CD14-positive monocyte (primary cell): ENCODE results near the gene LINC00632. TPM values are rescaled to one million over a fixed set of nuclear protein-coding genes. Genes with fewer than 3 reads are reported as not detected.
"Not testable (repeated sequence)": the region's sequence is repeated elsewhere in the genome, so short reads cannot be mapped to it uniquely, and the experiment has no call there.

ENCODE experiments used
- DNase-seq, 3 donors: peaks; one replicate each; pipeline ENCODE4 v3.0.0-alpha.2; 2011 to 2022
- H2AFZ ChIP-seq: 2 replicates; pipeline ENCODE4 v1.6.0; 2012; ENCODE audit warnings: mild to moderate bottlenecking, low read depth, low read length, inconsistent platforms; ENCODE audit not compliant: insufficient read depth, poor library complexity, severe bottlenecking
- H3K27ac ChIP-seq, 2 donors: 1 replicate in 1 of 2; 2 replicates in 1 of 2; pipeline ENCODE4 v1.5.1; 2012 to 2013; ENCODE audit warnings: low read length in 2 of 2, control low read depth in 1 of 2, inconsistent platforms in 1 of 2, low read depth in 1 of 2, mild to moderate bottlenecking in 1 of 2
- H3K27me3 ChIP-seq, 2 donors: one replicate each; pipeline versions ENCODE4 v1.6.0 to v1.6.1; 2011 to 2013; ENCODE audit warnings: low read length in 2 of 2; ENCODE audit not compliant: control insufficient read depth in 2 of 2, insufficient read depth in 2 of 2
- H3K36me3 ChIP-seq, 2 donors: replicated peaks in 1 of 2; 1 replicate in 1 of 2; 2 replicates in 1 of 2; pipeline versions ENCODE4 v1.5.1 to v1.6.1; 2012 to 2013; ENCODE audit warnings: low read length in 2 of 2, control low read depth in 1 of 2, inconsistent platforms in 1 of 2, mild to moderate bottlenecking in 1 of 2; ENCODE audit not compliant: insufficient read depth in 2 of 2, control insufficient read depth in 1 of 2
- H3K4me1 ChIP-seq, 2 donors: 1 replicate in 1 of 2; 2 replicates in 1 of 2; pipeline versions ENCODE4 v1.5.1 to v1.6.1; 2012 to 2013; ENCODE audit warnings: low read length in 2 of 2, control low read depth in 1 of 2, inconsistent platforms in 1 of 2, mild to moderate bottlenecking in 1 of 2, moderate library complexity in 1 of 2; ENCODE audit not compliant: insufficient read depth in 2 of 2, control insufficient read depth in 1 of 2
- H3K4me2 ChIP-seq: replicated peaks from 2 replicates; pipeline ENCODE3; 2012; ENCODE audit warnings: low read length, moderate library complexity, mild to moderate bottlenecking; ENCODE audit not compliant: poor library complexity, severe bottlenecking; ENCODE audit errors: extremely low read depth
- H3K4me3 ChIP-seq, 3 experiments: fragments of 200-600 bp in 1 of 3; sonication (generic) in 1 of 3; replicated peaks in 1 of 3; 1 replicate in 2 of 3; 2 replicates in 1 of 3; pipeline ENCODE4 v1.5.1; 2011 to 2013; ENCODE audit warnings: low read length in 3 of 3, mild to moderate bottlenecking in 3 of 3, control low read depth in 2 of 3, low read depth in 2 of 3, inconsistent platforms in 1 of 3, moderate library complexity in 1 of 3
- H3K79me2 ChIP-seq: 2 replicates; pipeline ENCODE4 v1.6.0; 2012; ENCODE audit warnings: mild to moderate bottlenecking, control low read depth, inconsistent platforms, low read length, moderate library complexity; ENCODE audit not compliant: insufficient read depth
- H3K9ac ChIP-seq: 2 replicates; pipeline ENCODE4 v1.6.0; 2017; ENCODE audit warnings: low read length, mild to moderate bottlenecking; ENCODE audit not compliant: insufficient read depth, poor library complexity, severe bottlenecking
- H3K9me3 ChIP-seq, 2 donors: replicated peaks in 1 of 2; 1 replicate in 1 of 2; 2 replicates in 1 of 2; pipeline versions ENCODE4 v1.5.1 to v1.6.1; 2012 to 2013; ENCODE audit warnings: low read length in 2 of 2, control low read depth in 1 of 2; ENCODE audit not compliant: control insufficient read depth in 1 of 2, insufficient read depth in 1 of 2
- H4K20me1 ChIP-seq: 2 replicates; pipeline ENCODE4 v1.6.0; 2012; ENCODE audit warnings: mild to moderate bottlenecking, low read length, control low read depth, moderate library complexity; ENCODE audit not compliant: insufficient read depth
- H3K27ac Mint-ChIP-seq, 7 donors: one replicate each; pipeline ENCODE4 v1.8.0; 2020; ENCODE audit warnings: mild to moderate bottlenecking in 7 of 7, mixed read lengths in 7 of 7, moderate library complexity in 6 of 7, inconsistent platforms in 2 of 7
- H3K27me3 Mint-ChIP-seq, 3 donors: one replicate each; pipeline ENCODE4 v1.8.0; 2021 to 2022; ENCODE audit warnings: low read depth in 3 of 3, mild to moderate bottlenecking in 3 of 3, mixed read lengths in 3 of 3, moderate library complexity in 3 of 3, inconsistent platforms in 1 of 3
- H3K36me3 Mint-ChIP-seq, 2 donors: one replicate each; pipeline ENCODE4 v1.8.0; 2020; ENCODE audit warnings: mixed read lengths in 2 of 2, inconsistent platforms in 1 of 2, mild to moderate bottlenecking in 1 of 2
- H3K4me1 Mint-ChIP-seq: one replicate; pipeline ENCODE4 v1.8.0; 2020; ENCODE audit warnings: mild to moderate bottlenecking, mixed read lengths
- H3K4me3 Mint-ChIP-seq, 2 donors: one replicate each; pipeline ENCODE4 v1.8.0; 2020; ENCODE audit warnings: mild to moderate bottlenecking in 2 of 2, mixed read lengths in 2 of 2, moderate library complexity in 1 of 2
- H3K9me3 Mint-ChIP-seq, 7 donors: one replicate each; pipeline ENCODE4 v1.8.0; 2020 to 2022; ENCODE audit warnings: mixed read lengths in 7 of 7, mild to moderate bottlenecking in 6 of 7, moderate library complexity in 6 of 7, inconsistent platforms in 2 of 7
- WGBS: methylation state at CpG from one replicate; pipeline ENCODE4 v1.1.5; 2013; ENCODE audit warnings: missing lambda C conversion rate; ENCODE audit not compliant: insufficient coverage; 5-methylcytosine and 5-hydroxymethylcytosine counted together
- intact Hi-C, 2 donors: fragments of 100-400 bp; cut with micrococcal nuclease; formaldehyde crosslinking; loops; one replicate each; pipeline versions ENCODE4 v1.15.0 to v1.15.1; 2023
- polyA plus RNA-seq, 3 donors: library from polyadenylated mRNA; depleted of rRNA in 1 of 3; unstranded in 2 of 3; stranded (reverse) in 1 of 3; fragments of 300-500 nt in 2 of 3; fragments of >200 nt in 1 of 3; fragmentation: Illumina TruSeq in 2 of 3; gene quantifications; 1 replicate in 2 of 3; 2 replicates in 1 of 3; pipeline ENCODE4 v1.2.3, GENCODE V29; 2012 to 2021
- TF ChIP-seq, protein P1 (sequence below): fragments of 200-600 bp; IDR thresholded peaks from one replicate; pipeline ENCODE4 v1.8.0; 2022; ENCODE audit warnings: antibody characterized with exemption, mild to moderate bottlenecking

Gene LINC00632
- polyA plus RNA-seq, 3 donors, result not detected

DNA sequence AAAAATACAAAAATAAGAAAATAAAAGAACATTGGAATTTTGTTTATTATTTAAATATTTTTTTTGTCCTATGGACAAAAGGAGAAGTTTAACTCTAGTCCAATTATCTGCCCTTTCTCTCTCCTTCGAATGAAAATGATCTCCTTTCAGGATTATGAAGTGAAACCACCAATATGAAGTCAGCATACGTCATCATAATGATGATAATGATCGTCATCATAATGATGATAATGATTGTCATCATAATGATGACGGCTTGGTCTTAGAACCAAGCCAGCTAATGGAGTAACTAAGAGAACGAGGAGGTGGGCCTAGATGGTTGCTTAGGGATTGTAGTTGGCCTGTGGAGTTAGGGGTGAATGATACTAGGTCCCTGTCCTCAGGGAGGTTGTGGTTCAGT, 21.9 kb upstream of the LINC00632 start:
- no peaks in the 10 kb centered on the region for H3K79me2 ChIP-seq
- DNase-seq, result no peak
- H3K4me2 ChIP-seq, result no peak overlapping the region
- H3K9me3 Mint-ChIP-seq, result peaks cover 0 to 13% (median 4%) of the 10 kb centered on the region in 7 donors
- no peaks in the 10 kb centered on the region for H4K20me1 ChIP-seq
- intact Hi-C loops, result no loop called here
- no peaks in the 10 kb centered on the region for H3K36me3 ChIP-seq
- no peaks in the 10 kb centered on the region for H3K4me1 ChIP-seq
- 80% methylated on average over 1 of the region's 5 CpGs for WGBS
- H3K27ac Mint-ChIP-seq, result no peak overlapping the region
- TF ChIP-seq, protein P1, sequence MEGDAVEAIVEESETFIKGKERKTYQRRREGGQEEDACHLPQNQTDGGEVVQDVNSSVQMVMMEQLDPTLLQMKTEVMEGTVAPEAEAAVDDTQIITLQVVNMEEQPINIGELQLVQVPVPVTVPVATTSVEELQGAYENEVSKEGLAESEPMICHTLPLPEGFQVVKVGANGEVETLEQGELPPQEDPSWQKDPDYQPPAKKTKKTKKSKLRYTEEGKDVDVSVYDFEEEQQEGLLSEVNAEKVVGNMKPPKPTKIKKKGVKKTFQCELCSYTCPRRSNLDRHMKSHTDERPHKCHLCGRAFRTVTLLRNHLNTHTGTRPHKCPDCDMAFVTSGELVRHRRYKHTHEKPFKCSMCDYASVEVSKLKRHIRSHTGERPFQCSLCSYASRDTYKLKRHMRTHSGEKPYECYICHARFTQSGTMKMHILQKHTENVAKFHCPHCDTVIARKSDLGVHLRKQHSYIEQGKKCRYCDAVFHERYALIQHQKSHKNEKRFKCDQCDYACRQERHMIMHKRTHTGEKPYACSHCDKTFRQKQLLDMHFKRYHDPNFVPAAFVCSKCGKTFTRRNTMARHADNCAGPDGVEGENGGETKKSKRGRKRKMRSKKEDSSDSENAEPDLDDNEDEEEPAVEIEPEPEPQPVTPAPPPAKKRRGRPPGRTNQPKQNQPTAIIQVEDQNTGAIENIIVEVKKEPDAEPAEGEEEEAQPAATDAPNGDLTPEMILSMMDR, result no peak
- H3K4me3 ChIP-seq, result no peak overlapping the region
- no peaks in the 10 kb centered on the region for H3K4me1 Mint-ChIP-seq
- H3K27ac ChIP-seq, result no peak overlapping the region
- no peaks in the 10 kb centered on the region for H3K36me3 Mint-ChIP-seq
- no peak overlapping the region for H3K4me3 Mint-ChIP-seq
- H3K9ac ChIP-seq, result no peak overlapping the region
- peaks cover 0 to 1% (median 1%) of the 10 kb centered on the region in 3 donors for H3K27me3 Mint-ChIP-seq
- H3K9me3 ChIP-seq, result no peaks in the 10 kb centered on the region
- H2AFZ ChIP-seq, result no peak overlapping the region
- no peaks in the 10 kb centered on the region for H3K27me3 ChIP-seq

DNA sequence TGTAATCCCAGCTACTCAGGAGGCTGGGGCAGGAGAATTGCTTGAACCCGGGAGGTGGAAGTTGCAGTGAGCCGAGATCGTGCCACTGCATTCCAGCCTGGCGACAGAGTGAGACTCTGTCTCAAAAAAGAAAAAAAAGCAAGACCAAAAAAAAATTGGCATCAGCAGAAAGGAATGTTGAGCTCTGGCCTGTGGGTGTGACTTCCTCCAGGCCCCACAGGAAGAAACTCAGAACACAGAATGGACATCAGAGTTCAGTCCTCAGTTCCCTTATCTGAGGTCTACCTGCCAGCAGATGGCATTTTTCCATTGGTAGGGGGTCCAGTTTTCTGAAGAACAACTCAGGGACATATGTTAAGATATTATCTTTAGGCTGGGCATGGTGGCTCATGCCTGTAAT, 18.0 kb upstream of the LINC00632 start:
- H3K4me2 ChIP-seq, intact Hi-C loops, H3K9me3 ChIP-seq, H3K4me1 ChIP-seq, H3K4me1 Mint-ChIP-seq, H3K4me3 Mint-ChIP-seq, H3K36me3 Mint-ChIP-seq, H3K27ac Mint-ChIP-seq, H3K27me3 Mint-ChIP-seq, H3K9ac ChIP-seq, H3K36me3 ChIP-seq, H2AFZ ChIP-seq, H3K27me3 ChIP-seq, H3K79me2 ChIP-seq, H3K9me3 Mint-ChIP-seq, DNase-seq, H4K20me1 ChIP-seq, H3K27ac ChIP-seq, H3K4me3 ChIP-seq: not testable (repeated sequence)
- WGBS, result 100% methylated on average over 3 of the region's 4 CpGs
